HG03108 (cell line): ENCODE measurements around the gene GRIK1.

Experiments
- ATAC-seq: cut with Tn5 transposase; IDR thresholded peaks from one replicate; pipeline ENCODE4 v1.9.1; 2021; ENCODE audit warnings: moderate library complexity; ENCODE audit not compliant: unreplicated experiment

GRIK1 gene

DNA sequence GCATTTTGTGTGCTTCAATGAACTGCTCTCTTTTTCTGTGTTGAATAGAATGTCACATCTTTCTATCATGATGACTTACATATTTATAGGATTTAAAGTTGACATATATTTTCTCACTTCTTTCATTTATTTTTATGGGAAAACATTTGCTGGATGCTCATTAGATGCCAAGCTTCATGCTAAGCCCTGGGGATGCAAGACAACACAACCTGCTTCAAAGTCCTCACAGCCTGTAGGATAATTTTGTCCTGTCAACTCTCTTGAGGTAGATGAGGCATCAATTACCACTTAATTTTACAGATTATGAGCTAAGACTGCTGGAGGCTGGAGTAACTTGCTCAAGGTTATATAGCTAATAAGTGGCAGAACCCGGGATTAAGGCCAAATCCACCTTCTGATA, 264.3 kb downstream of the GRIK1 start:
- no peak for ATAC-seq

DNA sequence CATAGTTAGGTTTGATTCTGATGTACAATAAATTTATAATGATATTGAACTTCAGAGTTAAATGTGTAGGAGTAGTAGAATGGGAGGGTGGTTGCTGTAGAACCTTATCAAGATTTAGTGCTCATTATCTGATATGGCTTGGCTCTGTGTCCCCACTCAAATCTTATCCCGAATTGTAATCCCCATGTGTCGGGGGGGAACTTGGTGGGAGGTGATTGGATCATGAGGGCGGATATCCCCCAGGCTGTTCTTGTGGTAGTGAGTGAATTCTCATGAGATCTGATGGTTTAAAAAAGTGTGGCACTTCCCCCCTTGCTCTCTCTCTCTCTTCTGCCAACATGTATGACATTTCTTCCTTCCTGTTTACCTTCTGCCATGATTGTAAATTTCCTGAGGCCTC, 265.5 kb downstream of the GRIK1 start:
- ATAC-seq = no peak

DNA sequence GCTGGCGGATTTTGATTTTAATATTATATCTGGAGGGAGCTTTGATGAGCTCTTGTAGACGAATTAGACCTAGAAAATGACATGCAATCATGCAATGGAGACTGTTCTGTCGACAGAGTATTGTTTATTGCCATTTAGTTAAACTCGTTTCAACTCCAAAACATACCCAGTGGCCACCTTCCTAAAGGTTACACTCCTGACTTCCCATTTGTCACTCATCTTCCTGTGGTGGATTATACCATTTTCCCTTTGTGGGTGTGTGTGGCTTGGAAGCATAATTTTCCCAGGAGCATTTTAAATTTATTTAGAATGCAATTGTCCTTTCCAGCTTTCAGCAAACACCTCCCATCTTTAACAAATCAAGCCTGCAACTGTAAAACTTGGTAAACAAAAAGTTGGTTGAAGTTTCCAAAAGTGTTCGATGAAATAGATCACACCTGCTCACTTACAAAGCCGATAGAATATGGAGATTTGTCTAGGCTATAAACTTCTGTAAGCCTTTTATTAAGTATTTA, 266.6 kb downstream of the GRIK1 start:
- no peak for ATAC-seq

DNA sequence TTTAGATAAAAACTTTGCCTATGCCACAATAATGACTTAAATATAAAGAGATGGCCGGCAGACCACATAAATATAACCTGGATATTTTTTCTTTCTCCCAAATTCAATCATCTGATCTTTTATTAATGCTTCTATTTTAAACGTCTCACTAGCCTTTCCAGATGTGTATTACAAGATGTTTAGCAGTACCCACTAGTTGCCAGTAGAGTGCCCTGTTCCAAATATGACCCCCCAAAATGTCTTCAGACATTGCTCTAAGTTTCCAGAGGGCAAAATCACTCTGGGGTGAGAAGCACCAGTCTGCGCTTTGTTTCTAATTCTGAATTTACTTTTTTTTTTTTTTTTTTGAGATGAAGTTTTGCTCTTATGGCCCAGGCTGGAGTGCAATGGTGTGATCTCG, 268.1 kb downstream of the GRIK1 start:
- ATAC-seq = no peak

DNA sequence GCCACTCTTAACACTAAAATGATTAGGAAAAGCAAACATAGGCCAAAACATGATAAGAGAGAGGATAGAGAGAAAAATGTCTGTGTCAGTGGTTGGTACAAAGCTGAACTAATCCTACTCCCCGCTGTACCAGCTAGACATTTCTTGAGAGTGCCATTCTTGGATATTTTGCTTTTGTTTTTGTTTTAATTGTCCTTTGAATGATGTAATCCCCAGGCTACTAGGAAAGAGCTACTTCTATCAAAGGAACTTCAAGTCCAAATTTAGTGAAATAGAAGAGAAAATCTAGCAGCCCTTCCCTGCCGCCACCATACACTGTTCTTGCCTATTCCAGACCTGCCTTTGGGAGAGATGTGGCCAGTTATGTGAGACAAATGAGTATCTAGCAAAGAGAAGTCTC, 269.6 kb downstream of the GRIK1 start:
- ATAC-seq = no peak

DNA sequence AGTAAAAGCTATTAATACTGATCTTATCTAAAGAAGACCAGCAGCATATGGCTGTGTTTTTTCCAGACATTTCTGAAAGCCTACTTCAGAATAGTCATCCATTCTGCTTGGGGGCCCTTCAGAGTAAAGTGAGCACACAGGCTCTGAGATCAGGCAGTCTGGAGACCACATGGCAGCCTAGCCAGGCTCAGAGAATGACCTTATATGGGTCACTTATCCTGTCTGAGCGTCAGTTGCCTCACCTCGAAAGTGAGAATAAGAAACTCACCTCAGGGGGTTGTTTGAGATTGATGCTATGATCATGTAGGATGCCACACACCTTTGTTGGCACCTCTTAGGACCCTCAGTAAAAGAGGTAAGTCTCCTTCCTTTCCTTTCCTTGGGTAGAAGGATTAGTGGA, 270.4 kb downstream of the GRIK1 start:
- ATAC-seq = no peak

DNA sequence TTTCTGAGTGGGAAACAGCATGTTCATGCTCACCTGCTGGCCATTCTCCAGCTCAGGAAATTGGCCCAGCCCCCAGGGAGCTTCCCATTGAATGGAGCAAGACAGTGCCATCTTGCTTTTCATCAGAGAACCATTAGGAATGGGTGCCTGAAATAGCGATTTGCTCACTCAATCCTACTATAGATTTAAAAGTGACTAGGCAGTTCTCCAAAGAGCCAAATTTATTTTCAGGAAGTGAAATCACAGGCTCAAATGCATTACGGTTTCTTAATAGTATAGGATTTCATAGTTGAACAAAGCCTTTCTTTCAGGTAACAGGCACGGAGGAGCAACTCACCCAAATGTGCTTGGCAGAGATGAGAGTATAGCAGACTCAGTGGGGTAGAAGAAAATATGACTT, 272.1 kb downstream of the GRIK1 start:
- no peak for ATAC-seq

DNA sequence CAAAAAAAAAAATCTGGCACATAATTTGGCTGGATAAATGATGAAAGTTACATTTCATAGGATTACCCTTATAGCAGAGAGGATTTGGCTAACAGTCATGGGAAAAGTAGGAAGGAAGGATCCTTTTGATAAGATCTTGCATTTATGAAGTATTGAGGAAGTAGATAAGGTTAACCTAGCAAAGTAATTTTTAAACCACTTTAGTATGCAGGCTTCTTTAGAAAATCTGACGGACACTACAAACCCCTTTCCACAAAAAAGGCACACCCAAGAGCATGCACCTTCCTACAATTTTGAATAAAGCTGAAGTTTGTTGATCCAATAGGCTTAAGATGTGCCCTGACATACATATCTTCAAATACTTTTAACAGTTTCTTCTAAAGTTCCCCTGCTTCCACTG, 275.2 kb downstream of the GRIK1 start:
- no peak for ATAC-seq

DNA sequence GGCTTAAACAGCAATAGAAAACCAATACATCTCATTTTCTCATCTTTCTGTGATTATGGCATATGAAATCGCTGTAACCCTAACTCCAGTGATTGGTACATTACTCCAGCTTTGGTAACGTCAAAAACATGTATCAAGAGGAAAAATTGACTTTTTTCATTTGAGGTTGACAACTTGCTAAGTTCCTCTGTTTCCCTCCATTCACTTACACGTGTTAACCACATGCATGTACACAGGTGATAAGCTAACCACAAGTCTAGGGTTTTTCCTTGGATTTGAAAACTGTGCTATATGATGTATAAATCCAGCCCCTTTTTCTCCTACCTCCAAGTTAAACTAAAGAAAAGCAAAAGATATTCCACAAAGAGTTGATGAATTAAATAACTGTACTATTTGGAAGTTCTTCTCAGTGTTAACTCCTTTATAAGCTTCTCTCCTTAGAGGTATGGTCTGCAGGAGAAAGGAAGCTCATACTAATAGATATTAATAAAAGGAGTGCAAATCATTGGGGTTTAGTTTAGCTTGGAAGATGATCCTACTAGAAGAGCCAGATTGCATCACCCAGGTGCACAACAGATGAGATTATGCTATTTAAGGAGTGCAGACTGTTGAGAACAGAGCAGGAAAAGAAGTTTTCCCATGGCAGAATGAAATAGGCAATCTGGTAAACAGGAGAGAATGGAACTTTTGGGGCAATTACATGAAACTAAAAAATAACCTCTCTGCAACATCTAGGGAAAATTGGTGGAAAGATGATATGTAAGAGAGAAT, 277.9 kb downstream of the GRIK1 start:
- ATAC-seq = no peak

DNA sequence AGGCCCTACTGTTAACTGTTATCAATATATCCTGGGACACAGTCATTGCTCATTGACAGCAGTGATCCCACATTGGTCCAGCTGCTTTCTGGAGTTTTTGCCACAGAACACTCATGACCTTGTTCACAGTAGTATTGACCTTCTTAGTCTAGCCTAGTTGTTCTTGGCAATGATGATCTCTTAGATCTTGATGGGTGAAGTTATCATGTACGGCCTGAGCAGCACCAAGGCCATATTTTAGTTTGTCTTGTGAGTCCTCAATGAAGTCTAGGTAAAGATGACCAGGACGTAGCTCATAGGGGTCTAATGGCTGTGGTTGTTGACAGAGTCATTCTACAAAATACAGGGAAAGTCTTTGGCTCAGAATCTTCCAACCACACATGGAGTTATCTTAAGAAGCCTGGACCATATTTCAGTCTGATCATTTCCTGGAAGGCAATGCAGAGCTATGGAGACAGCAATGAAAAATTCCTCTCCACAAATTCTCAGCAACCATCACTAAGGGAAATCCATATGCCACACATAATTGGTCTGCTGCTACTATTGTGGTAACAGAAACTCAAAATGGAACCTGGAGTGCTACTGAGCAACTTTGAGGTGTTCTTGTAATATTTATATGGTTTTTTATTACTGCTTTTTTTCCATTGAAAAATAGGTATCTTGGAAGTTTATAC, 279.6 kb downstream of the GRIK1 start:
- ATAC-seq = no peak

DNA sequence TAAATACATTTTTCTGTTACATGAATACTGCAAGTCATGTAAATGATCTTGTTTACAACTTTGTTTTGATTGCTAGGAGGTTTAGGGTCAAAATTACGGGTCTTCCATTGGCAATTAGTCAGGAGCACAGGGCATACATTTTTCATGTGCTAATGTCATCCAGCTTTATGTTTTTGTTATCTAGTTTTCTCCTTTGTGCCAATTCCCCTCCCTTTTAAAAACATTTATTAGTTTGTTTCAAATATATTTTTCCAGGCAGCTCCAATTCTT, 280.9 kb downstream of the GRIK1 start:
- ATAC-seq = no peak

DNA sequence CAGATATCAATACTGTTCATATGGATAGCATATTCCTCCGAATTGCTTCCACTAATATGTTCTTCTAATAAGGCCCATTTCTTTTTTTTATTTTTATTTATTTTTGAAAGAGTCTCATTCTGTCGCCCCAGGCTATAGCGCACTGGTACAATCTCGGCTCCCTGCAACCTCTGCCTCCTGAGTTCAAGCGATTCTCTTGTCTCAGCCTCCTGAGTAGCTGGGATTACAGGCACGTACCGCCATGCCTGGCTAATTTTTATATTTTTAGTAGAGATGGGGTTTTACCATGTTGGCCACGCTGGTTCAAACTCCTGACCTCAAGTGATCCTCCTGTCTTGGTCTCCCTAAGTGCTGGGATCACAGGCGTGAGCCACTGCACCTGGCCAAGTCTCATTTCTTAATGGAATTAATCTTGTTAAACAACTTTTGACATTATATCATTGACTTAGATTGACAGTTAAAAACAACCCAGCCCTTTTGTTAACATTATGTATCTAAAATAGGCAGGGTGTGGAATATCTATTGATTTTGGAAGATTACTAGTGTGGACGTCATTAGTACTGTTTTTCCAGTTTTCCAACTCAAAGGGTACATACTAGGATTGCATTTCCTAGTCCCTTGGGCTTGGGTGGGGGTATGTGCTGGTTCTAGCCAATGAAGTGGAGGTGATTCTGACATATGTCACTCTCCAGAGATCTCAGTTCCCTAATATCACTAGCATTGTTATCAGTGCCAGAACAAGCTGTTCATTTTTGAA, 281.4 kb downstream of the GRIK1 start:
- ATAC-seq = no peak

DNA sequence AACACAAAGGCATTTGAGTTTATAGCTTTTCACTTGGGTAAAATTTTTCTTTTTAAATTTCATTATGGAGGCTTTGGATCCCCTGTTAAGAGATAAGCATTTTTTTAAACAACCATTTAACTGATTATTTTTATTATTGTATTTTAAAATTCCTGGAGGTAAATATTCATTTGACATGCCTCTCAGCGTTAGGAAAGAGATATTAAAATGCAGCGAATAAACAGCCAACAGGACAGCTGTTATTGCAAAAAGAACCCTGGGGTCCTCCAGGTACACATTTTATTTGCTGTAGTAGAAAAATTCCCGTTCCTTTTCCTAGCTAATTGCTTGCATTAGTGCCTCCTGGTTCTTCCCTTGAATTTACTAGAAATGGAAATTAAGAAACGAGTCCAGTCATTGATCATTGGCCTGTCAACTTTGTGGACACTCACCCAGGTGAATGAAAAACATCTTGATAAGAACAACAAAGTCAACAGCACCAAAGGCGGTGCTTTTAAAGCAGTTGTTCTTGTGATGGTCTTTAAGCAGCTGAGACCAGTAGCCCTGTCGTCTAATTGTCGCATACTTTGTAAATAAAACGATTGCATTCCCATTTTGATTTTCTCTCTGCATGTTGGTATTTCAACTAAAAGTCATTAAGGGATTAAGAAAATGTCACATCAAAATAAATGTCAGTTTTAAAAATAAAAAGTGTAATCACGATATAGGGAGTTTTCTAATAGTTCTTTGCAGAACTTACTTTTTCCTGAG, 282.4 kb downstream of the GRIK1 start:
- no peak for ATAC-seq

DNA sequence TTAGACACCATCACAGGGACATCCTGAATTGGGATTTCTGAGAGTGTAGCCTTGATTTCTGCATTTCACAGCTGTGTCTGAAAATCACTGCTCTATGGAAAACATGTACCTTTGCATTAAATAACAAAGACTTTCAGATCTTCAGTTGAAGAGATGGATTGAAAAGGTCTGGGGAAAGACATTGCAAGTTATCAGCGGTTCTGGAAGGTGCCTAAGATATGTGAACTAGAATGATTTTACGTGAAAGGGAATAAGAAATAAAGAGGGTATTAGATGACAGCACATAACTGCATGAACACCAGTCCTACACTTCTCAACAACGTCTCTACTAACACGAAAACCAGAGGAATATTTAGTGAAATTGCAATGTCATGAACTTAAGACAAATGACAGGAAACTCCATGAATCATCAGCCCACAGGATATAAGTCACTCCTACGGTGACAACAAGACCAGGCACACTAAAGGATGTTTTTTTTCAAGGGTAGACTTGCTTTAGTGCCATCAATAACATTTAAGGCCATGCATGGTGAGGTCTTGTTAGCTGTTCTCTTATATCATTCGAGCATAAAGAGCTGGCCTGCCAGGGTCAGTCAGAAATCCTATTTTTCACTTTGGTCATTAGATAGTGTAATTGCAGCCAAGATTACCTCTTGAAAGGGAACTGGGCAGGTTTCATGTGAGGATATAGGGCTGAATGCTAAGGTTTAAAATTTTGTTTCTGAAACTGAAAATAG, 283.1 kb downstream of the GRIK1 start:
- ATAC-seq = no peak

DNA sequence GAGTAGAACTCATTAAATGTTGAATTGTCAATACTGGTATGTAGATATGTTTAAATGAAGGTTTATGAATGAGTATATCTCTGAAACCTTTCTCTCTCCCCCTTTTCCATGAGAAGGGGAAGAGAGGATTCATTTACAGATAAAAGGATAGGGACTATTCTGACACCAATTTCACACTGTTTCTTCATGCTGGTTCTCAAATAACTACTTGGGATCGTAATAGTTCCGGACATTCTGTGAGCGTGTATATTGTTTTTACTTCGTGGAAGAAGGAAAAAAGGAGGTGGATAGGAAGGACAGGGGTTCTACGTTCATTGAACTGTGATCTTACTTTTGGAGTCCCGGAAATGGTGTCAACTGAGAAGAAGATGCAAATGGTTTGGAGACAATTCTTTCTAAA, 284.2 kb downstream of the GRIK1 start:
- no peak for ATAC-seq

DNA sequence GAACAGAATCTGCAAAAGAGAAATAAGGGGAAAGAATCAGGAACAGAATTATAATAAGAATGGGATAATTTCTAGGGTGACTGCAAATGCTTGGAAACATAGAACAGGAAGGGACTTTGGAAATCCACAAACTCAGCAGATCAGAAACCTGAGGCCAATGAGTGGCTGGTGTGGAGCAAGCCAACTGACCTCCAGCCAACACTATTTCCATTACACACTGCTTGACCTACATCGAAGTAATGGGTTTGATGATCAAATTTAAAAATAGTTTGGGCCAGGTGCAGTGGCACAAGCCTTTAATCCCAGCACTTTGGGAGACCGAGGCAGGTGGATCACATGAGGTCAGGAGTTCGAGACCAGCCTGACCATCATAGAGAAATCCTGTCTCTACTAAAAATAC, 284.9 kb downstream of the GRIK1 start:
- ATAC-seq = no peak

DNA sequence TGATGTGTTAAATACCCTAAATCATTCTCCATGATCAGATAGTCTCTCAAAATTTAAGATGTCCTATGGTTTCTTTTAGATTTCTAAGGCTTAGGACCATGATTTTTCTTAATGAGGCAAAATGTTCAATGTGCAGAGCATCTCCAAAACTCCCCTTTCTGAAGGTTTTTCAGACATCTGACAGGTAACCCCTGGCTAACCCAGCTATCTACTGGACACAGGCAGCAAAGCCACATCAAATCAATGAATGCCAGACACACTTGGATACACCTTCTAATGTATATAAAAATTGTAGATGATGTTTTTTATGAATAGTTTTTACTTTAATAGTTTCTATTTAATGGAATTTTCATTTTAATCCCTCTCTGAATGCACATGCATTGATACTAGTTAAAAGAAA, 285.6 kb downstream of the GRIK1 start:
- ATAC-seq = no peak

DNA sequence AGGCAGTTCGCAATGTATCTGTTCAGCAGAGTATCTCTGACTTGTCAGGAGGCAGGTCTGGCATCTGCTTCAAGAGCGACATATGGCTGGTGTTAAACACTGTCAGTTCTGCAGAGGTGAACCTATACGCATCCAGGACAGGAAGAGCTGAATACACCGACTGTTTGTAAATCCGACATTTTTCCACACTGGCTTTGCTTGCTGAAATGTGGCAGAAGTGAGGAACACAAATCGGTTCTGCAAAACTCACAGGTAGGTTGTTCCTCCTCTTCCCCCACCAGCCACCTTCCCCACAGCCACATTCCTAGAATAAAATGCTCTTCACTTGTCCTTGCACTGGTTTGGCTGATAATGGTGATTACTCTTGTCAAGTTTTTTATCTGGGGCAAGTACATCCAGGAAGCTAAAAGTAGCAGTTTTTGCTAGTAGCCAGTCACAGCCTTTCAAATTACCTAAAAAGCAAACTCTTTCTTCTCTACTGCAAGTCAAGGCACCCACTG, 289.2 kb downstream of the GRIK1 start:
- no peak for ATAC-seq

DNA sequence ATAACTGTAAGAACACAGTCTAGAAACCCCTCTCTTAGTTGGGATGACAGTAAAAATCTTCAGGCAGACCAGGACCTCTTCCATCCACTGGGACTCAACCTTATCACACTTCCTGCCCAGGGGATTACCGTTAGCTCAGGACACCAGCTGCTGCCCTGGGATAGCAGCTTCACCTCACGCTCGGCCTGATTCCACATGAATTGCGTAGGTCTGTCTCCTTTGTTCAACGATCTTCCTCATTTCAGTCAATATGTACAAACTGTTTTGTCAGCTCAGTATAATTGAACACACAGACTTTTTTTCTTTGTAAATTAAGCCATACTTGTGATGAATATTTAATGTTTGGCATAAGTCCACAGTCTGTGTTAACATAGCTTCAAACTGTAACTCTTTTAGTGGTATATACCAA, 290.4 kb downstream of the GRIK1 start:
- no peak for ATAC-seq

DNA sequence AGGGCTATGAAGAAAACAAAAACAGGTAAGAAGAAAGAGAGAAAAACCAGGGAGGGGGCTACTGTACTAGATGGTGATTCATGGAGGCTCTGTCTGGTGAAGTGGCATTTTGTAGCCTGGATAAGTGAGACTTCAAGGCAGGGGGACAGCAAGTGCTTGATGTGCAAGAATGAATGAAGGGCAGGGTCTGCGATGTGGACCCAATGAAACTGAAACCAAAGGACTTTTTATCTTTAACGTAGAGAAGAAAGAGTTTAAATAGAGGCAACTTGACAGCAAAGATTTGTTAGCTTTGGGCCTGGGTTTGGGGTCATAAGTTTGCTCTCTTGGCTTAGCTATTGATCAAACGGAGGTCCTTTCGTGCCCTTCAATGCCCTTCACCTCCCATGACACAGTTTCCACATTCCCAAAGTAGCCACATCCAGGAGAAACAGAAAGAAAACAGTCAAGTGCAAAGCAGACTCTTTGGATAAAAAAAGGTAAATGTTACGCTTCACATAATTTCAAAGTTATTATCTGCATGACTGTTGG, 291.0 kb downstream of the GRIK1 start:
- no peak for ATAC-seq
